Brain microvascular endothelial cell (primary cell): Measurements from ENCODE around the gene POU5F1.

ENCODE experiments used
- DNase-seq: peaks from one replicate; pipeline ENCODE4 v3.0.0-alpha.2; 2020
- H3K27ac ChIP-seq: fragments of 250-450 bp; sonication (Bioruptor Pico); 2 replicates; pipeline ENCODE4 v1.5.1; 2020; ENCODE audit warnings: mild to moderate bottlenecking, moderate library complexity
- H3K27me3 ChIP-seq: fragments of 250-450 bp; sonication (Bioruptor Pico); replicated peaks from 2 replicates; pipeline ENCODE4 v1.5.1; 2020; ENCODE audit warnings: mild to moderate bottlenecking
- H3K36me3 ChIP-seq: fragments of 250-450 bp; sonication (Bioruptor Pico); replicated peaks from 2 replicates; pipeline ENCODE4 v1.5.1; 2020; ENCODE audit warnings: mild to moderate bottlenecking
- H3K4me3 ChIP-seq: 2 replicates; pipeline ENCODE4 v1.5.1; 2011; ENCODE audit warnings: low read depth, mild to moderate bottlenecking, control low read depth, low read length, moderate library complexity
- in situ Hi-C: cut with HindIII; loops from 2 replicates; pipeline ENCODE4 v1.10.0; 2017; ENCODE audit warnings: low sequenced_read_pairs, low pct_ligation_motif_present
- TF ChIP-seq, protein P1 (sequence below): IDR thresholded peaks from 2 replicates; pipeline ENCODE4 v1.5.1; 2011; ENCODE audit warnings: low read depth, mild to moderate bottlenecking, moderate library complexity, low read length, control low read depth, inconsistent platforms; ENCODE audit errors: missing control alignments

The POU5F1 gene

DNA sequence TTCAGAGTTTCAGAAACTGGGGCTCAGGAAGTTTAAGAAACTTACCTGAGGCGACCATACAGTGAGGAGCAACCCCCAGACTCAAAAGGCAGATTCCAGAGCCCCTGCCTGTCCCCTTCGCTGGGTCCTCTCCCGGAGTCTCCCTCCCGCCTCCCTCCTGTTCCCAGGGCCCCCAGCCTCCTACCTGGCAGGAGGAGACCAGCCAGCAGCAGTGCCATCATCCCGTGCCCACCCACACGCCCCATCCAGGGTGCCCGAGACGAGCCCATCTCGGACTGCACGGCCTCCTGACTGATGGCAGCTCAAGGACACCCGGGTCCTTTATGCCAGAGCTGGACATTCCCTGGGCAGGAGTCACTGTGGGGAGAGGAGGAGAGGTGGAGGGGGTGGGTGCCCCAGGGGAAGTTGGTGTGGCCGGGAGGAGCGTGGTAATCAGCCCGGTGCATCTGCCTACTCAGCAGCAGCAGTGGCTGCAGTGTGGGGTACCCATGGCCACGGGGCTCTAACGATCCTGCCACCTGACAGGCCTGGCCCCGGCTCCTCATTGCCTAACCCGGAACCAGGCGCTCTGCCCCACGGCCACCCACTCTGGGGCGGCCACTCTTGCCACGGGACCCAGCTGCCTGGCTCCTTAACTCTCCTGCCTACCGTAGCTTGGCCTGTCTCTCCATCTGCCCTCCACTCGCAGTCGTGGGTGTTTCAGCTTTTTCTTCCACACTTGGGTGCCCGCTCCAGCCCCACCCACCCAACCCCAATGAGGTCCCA is 50.1 kb downstream of the POU5F1 start, which contains the start of gene CDSN:
CDSN (minus strand) TSS at position 296 of the 765 bp plus-strand sequence; CDS start at position 269, 27 bp downstream.
- DNase-seq = no peak
- Histone ChIP-seq H3K36me3 (no peaks in the 10 kb centered on the region), H3K4me3 (no peak within 1 kb of the TSS), H3K27me3 (no peaks in the 10 kb centered on the region), H3K27ac (no peak within 1 kb of the TSS)
- TF ChIP-seq, protein P1, sequence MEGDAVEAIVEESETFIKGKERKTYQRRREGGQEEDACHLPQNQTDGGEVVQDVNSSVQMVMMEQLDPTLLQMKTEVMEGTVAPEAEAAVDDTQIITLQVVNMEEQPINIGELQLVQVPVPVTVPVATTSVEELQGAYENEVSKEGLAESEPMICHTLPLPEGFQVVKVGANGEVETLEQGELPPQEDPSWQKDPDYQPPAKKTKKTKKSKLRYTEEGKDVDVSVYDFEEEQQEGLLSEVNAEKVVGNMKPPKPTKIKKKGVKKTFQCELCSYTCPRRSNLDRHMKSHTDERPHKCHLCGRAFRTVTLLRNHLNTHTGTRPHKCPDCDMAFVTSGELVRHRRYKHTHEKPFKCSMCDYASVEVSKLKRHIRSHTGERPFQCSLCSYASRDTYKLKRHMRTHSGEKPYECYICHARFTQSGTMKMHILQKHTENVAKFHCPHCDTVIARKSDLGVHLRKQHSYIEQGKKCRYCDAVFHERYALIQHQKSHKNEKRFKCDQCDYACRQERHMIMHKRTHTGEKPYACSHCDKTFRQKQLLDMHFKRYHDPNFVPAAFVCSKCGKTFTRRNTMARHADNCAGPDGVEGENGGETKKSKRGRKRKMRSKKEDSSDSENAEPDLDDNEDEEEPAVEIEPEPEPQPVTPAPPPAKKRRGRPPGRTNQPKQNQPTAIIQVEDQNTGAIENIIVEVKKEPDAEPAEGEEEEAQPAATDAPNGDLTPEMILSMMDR = no peak
- in situ Hi-C loops = no loop called here

DNA sequence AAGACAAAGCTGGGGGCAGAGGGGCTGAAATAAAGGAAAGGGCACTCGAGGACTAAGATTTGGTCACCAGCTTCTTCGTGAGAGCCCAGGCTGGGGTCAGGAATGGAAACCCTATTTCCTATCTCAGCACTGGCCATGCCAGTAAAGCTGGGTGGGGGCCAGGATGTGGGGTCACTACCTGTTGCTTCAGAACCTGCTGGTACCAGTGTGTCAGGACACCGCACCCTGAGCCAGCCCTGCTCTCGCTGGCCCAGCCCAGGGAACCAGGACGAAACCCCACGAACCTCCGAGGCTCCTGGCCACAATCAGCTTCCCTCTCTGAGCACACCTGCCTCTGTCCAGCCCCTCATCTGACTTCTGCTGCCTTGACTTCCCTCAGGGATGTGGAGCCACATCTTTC is 52.3 kb downstream of the POU5F1 start:
- Histone ChIP-seq H3K27me3 (no peaks in the 10 kb centered on the region), H3K4me3 (no peak overlapping the region), H3K27ac (no peak overlapping the region), H3K36me3 (no peaks in the 10 kb centered on the region)
- no peak for DNase-seq
- TF ChIP-seq, protein P1 = no peak
- in situ Hi-C loops = no loop called here

DNA sequence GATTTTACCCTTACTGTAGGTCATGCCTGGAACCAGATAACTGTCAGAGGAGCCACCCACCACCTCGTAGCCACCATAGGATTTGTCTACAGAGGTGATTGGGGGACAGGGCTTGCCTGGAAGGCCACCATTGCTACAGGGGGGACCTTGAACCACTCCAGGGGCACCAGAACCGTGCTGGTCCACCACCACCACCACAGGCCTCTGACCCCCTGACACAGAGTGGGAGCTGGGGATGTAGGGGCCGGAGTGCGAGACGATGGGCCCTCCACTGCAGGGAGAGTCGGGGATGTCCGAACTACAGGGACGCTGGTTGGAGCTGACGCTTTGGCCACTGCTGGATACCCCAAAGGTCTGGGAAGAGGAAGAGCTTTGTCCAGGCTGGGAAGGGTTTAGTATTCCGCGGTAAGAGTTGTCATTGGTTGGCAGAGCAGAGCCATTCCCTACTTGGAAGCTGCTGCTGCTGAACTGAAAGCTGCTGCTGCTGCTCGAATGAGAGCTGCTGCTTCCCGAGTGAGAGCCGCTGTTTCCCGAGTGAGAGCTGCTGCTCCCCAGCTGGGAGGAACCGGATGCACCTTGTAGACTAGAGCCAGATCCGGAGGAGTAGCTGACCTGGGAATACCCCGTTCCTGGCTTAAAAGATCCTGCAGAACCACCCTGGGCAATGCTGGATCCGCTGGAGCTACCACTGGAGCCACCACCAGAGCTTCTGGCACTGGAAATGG is 53.7 kb downstream of the POU5F1 start:
- in situ Hi-C loops = no loop called here
- no peak overlapping the region for H3K27ac ChIP-seq
- H3K4me3 ChIP-seq = no peak overlapping the region

DNA sequence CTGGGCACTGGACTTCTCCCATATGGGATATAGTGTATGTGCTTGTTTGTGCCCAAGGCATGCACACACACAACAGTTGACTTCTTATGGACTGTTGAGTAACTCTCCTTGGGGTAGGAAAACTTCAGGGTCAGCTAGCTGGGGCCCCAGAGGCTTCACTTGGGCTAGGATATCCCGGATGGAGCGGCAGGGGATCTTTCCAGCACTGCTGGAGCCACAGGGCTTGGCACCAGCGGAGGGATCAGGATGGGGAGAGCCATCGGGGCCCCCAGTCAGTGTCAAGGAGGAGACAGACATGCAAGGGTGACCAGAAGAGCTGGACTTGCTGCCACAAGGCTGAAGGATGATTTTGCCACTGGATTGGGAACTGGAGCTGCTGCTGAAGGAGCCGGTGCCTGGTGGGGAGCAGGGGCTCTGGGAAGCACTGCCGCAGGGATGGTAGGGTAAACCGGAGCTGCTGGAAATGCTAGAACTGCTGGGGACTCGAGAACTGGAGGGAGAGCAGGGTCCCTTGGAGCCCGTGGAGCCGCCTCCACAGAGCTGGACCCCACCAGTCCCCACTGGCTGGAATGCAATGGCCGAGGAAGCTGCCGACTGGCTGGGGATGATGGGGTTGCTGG is 54.4 kb downstream of the POU5F1 start:
- Histone ChIP-seq H3K27ac (no peak overlapping the region), H3K27me3 (no peaks in the 10 kb centered on the region), H3K4me3 (no peak overlapping the region), H3K36me3 (no peaks in the 10 kb centered on the region)
- DNase-seq = no peak
- TF ChIP-seq, protein P1 = no peak
- in situ Hi-C loops = no loop called here

More for the DNA sequence above, 53.7 kb downstream of the POU5F1 start:
- no peaks in the 10 kb centered on the region for H3K36me3 ChIP-seq
- no peaks in the 10 kb centered on the region for H3K27me3 ChIP-seq
- DNase-seq = peak; percentile 9
- TF ChIP-seq, protein P1 = no peak

DNA sequence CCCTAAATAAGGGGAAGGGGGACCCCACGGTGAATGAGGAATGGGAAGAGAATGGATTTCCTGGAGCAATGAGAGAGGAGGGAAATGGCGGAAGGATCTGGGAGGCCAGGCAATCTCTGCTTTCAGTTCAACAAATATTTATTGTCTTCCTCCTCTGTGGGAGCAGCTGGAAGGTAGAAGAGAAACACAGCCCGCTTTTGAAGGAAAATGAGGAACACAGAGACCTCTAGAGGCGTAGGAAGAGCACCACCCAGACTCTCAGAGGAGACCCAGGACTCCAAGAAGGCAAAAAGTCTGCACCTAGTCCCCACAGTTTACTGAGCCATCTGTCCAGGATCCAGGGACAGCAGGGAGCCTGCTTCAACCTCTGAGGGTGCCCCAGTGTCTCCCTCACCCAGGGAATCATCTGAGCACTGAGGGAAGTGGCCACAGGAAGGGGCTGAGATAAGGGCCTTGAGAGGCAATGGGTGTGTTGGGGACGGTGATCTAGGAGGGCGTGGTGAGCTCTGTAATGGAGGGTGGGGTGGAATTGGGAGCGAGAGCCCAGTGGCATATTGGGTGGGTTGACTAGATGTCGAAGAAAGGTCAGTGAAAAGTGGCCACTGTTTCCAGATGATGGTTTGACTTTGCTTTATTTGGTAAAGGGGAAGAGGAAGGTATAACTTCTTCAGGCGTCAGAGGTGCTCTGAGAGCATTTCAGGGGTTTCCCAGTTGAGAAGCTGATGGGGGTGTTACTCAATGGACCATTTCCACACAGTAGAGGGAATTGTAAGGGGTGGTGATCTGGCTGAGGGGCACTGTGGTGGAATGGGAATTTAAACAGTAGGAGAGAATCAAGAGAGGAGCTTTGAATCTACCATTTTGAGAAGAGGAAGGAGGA is 55.3 kb downstream of the POU5F1 start:
- TF ChIP-seq, protein P1 = peak; percentile 63
- Histone ChIP-seq H3K27me3 (peaks cover 6% of the 10 kb centered on the region), H3K4me3 (peak overlapping the region; percentile 41), H3K36me3 (no peaks in the 10 kb centered on the region), H3K27ac (peak overlapping the region; percentile 57)
- in situ Hi-C loops = no loop called here
- peak; percentile 48 for DNase-seq
